Prostate gland (tissue), 2 donors: ENCODE data around the gene TNNC1. TPM values are rescaled to one million over a fixed set of nuclear protein-coding genes. Genes with fewer than 3 reads are reported as not detected.

Experiments
- DNase-seq: peaks from one replicate; pipeline ENCODE4 v3.0.0-alpha.2; 2019; ENCODE audit warnings: low spot score
- H3K27ac ChIP-seq, 2 donors: fragments of 200-600 bp; sonication (generic); 2 replicates each; pipeline ENCODE4 v1.5.1; 2017 to 2019
- H3K27me3 ChIP-seq: fragments of 200-600 bp; sonication (generic); replicated peaks from 2 replicates; pipeline ENCODE4 v1.5.1; 2019; ENCODE audit not compliant: insufficient read depth
- H3K36me3 ChIP-seq, 2 donors: fragments of 200-600 bp; sonication (generic); 1 replicate in 1 of 2; 2 replicates in 1 of 2; pipeline versions ENCODE4 v1.5.1 to v1.8.1; 2017 to 2019
- H3K4me1 ChIP-seq: fragments of 200-600 bp; sonication (generic); replicated peaks from 2 replicates; pipeline ENCODE4 v1.5.1; 2019
- H3K4me3 ChIP-seq, 2 donors: fragments of 200-600 bp; sonication (generic); 2 replicates each; pipeline ENCODE4 v1.5.1; 2017 to 2019
- H3K9me3 ChIP-seq: fragments of 200-600 bp; sonication (generic); 2 replicates; pipeline ENCODE4 v1.5.1; 2017
- CTCF ChIP-seq, 4 experiments: fragments of 200-600 bp in 2 of 4; fragments of 450-650 bp in 2 of 4; sonication (generic) in 2 of 4; IDR thresholded peaks; 1 replicate in 3 of 4; 2 replicates in 1 of 4; pipeline ENCODE4 v1.5.1; 2016 to 2019; ENCODE audit warnings: antibody characterized with exemption in 4 of 4, mild to moderate bottlenecking in 2 of 4, moderate library complexity in 2 of 4
- POLR2A ChIP-seq: fragments of 450-650 bp; IDR thresholded peaks from one replicate; pipeline ENCODE4 v1.6.1; 2016; ENCODE audit warnings: antibody characterized with exemption, mild to moderate bottlenecking
- POLR2AphosphoS5 ChIP-seq: sonication (generic); formaldehyde crosslinking; IDR thresholded peaks from one replicate; pipeline ENCODE4 v1.6.1; 2017; ENCODE audit warnings: antibody characterized with exemption
- WGBS: methylation state at CpG from one replicate; pipeline ENCODE4 v1.1.5; 2018; 5-methylcytosine and 5-hydroxymethylcytosine counted together
- intact Hi-C: fragments of 100-400 bp; cut with DNase I; formaldehyde crosslinking; loops from one replicate; pipeline ENCODE4 v1.14.2; 2022
- total RNA-seq, 2 donors: library from RNA; depleted of rRNA; stranded (reverse); fragments of >200 nt; gene quantifications; one replicate each; pipeline ENCODE4 v1.1.0, GENCODE V29; 2016

TNNC1 gene
- total RNA-seq: 100 to 1,000 TPM in 1 of 2 donors, 1 to 10 TPM in 1; 2.7 to 109 TPM

GRCh38 chr3:52453496-52454249 lies at the start of gene TNNC1:
TSS of gene TNNC1 (minus strand) at chr3:52454041. CDS start at chr3:52454015, 26 bp downstream.
- Histone ChIP-seq H3K4me3 (peak within 1 kb of the TSS in 1 of 2 donors; percentile 95), H3K9me3 (no peaks in the 10 kb centered on the region), H3K36me3 (peaks cover 0 to 2% of the 10 kb centered on the region in 2 donors), H3K27ac (peak within 1 kb of the TSS; percentile 94 to 96), H3K4me1 (no peaks in the 10 kb centered on the region), H3K27me3 (no peaks in the 10 kb centered on the region)
- TF ChIP-seq POLR2AphosphoS5: no peak
- no peak for TF ChIP-seq CTCF (IDR thresholded peaks at IDR 0.05)
- no peak for TF ChIP-seq POLR2A
- 75% methylated on average over 16 of the region's 16 CpGs for WGBS
- DNase-seq: no peak
- intact Hi-C loops: no loop called here

- Histone ChIP-seq H3K27ac (no peak overlapping the region), H3K4me1 (no peaks in the 10 kb centered on the region), H3K27me3 (no peaks in the 10 kb centered on the region), H3K36me3 (no peaks in the 10 kb centered on the region), H3K9me3 (no peaks in the 10 kb centered on the region), H3K4me3 (no peak overlapping the region)
- intact Hi-C loops: no loop called here
- TF ChIP-seq CTCF (IDR thresholded peaks at IDR 0.05): no peak
- no peak for TF ChIP-seq POLR2AphosphoS5
- no peak for TF ChIP-seq POLR2A
- 96% methylated on average over 11 of the region's 11 CpGs for WGBS
- no peak for DNase-seq
Measured at GRCh38 chr3:52502808-52503350, 49.0 kb upstream of the TNNC1 start.

- no peaks in the 10 kb centered on the region for H3K36me3 ChIP-seq
- no peak overlapping the region for H3K4me3 ChIP-seq
- TF ChIP-seq POLR2A (no peak), POLR2AphosphoS5 (no peak), CTCF (IDR thresholded peaks at IDR 0.05) (no peak)
- H3K27ac ChIP-seq: no peak overlapping the region
- H3K27me3 ChIP-seq: no peaks in the 10 kb centered on the region
- intact Hi-C loops: no loop called here
- WGBS: 82% methylated on average over 11 of the region's 11 CpGs
- no peak for DNase-seq
- no peaks in the 10 kb centered on the region for H3K9me3 ChIP-seq
- no peaks in the 10 kb centered on the region for H3K4me1 ChIP-seq
Measured at GRCh38 chr3:52502001-52502400, 48.2 kb upstream of the TNNC1 start.

GRCh38 chr3:52501046-52501445 lies 47.2 kb upstream of the TNNC1 start:
- no peaks in the 10 kb centered on the region for H3K27me3 ChIP-seq
- H3K4me3 ChIP-seq: no peak overlapping the region
- H3K4me1 ChIP-seq: no peaks in the 10 kb centered on the region
- H3K27ac ChIP-seq: no peak overlapping the region
- no peaks in the 10 kb centered on the region for H3K9me3 ChIP-seq
- DNase-seq: no peak
- no peaks in the 10 kb centered on the region for H3K36me3 ChIP-seq
- WGBS: 88% methylated on average over 11 of the region's 11 CpGs
- TF ChIP-seq POLR2AphosphoS5: no peak
- no peak for TF ChIP-seq CTCF (IDR thresholded peaks at IDR 0.05)
- TF ChIP-seq POLR2A: no peak
- intact Hi-C loops: no loop called here
